NT2/D1 (cell line): ENCODE data around the gene ZNF143.

Experiments
- SUZ12 ChIP-seq: IDR thresholded peaks from 2 replicates; pipeline ENCODE4 v1.6.1; 2011; ENCODE audit not compliant: insufficient read length, insufficient read depth; ENCODE audit errors: extremely low read depth
- YY1 ChIP-seq: IDR thresholded peaks from 2 replicates; pipeline ENCODE4 v1.6.1; 2011; ENCODE audit not compliant: insufficient read length, insufficient read depth
- ZNF274 ChIP-seq: IDR thresholded peaks from 2 replicates; pipeline ENCODE4 v1.6.1; 2011; ENCODE audit warnings: mild to moderate bottlenecking, low read depth, low read length

GRCh38 chr11:9509041-9509440 is 48.2 kb downstream of the ZNF143 start:
- TF ChIP-seq SUZ12, result no peak
- no peak for TF ChIP-seq YY1
- TF ChIP-seq ZNF274, result no peak
